Endodermal cell (in vitro differentiated cells): Measurements from ENCODE around the gene CSNK1D. TPM values are rescaled to one million over a fixed set of nuclear protein-coding genes. Genes with fewer than 3 reads are reported as not detected.

Experiments used
- DNase-seq: peaks from one replicate; pipeline ENCODE4 v3.0.0-alpha.2; 2017
- H3K27ac ChIP-seq: 2 replicates; pipeline ENCODE4 v1.5.1; 2013; ENCODE audit warnings: mild to moderate bottlenecking, low read depth, low read length, moderate library complexity
- H3K27me3 ChIP-seq: 2 replicates; pipeline ENCODE4 v1.6.1; 2013; ENCODE audit warnings: mild to moderate bottlenecking, low read length, moderate library complexity; ENCODE audit not compliant: insufficient read depth, control insufficient read depth, poor library complexity, severe bottlenecking
- H3K36me3 ChIP-seq: 2 replicates; pipeline ENCODE4 v1.7.0; 2013; ENCODE audit warnings: mild to moderate bottlenecking, low read length, moderate library complexity; ENCODE audit not compliant: control insufficient read depth, insufficient read depth
- H3K4me1 ChIP-seq: one replicate; pipeline ENCODE4 v1.7.0; 2013; ENCODE audit warnings: low read length; ENCODE audit not compliant: control insufficient read depth, insufficient read depth
- H3K4me3 ChIP-seq: 2 replicates; pipeline ENCODE4 v1.5.1; 2013; ENCODE audit warnings: mild to moderate bottlenecking, low read length, moderate library complexity
- H3K9ac ChIP-seq: 2 replicates; pipeline ENCODE4 v1.6.1; 2013; ENCODE audit warnings: mild to moderate bottlenecking, low read length, moderate library complexity; ENCODE audit not compliant: poor library complexity, severe bottlenecking; ENCODE audit errors: extremely low read depth
- H3K9me3 ChIP-seq: 2 replicates; pipeline ENCODE4 v1.6.1; 2013; ENCODE audit warnings: mild to moderate bottlenecking, low read length, moderate library complexity; ENCODE audit not compliant: control insufficient read depth
- H3K27ac Mint-ChIP-seq: 2 replicates; pipeline ENCODE4 v1.8.0; 2020; ENCODE audit warnings: mixed read lengths
- H3K27me3 Mint-ChIP-seq: 2 replicates; pipeline ENCODE4 v1.8.0; 2021; ENCODE audit warnings: mild to moderate bottlenecking, mixed read lengths; ENCODE audit not compliant: insufficient read depth
- H3K36me3 Mint-ChIP-seq: 2 replicates; pipeline ENCODE4 v1.8.0; 2020; ENCODE audit warnings: low read depth, mixed read lengths
- H3K4me1 Mint-ChIP-seq: 2 replicates; pipeline ENCODE4 v1.8.0; 2020; ENCODE audit warnings: mixed read lengths
- H3K4me3 Mint-ChIP-seq: 2 replicates; pipeline ENCODE4 v1.8.0; 2020; ENCODE audit warnings: mild to moderate bottlenecking, moderate library complexity, mixed read lengths
- H3K9me3 Mint-ChIP-seq: 2 replicates; pipeline ENCODE4 v1.8.0; 2020; ENCODE audit warnings: mild to moderate bottlenecking, mixed read lengths
- WGBS, 2 experiments: methylation state at CpG; one replicate each; pipeline versions ENCODE4 v1.1.5 to v1.1.7; 2013; ENCODE audit warnings: missing lambda C conversion rate in 2 of 2, mixed read lengths in 1 of 2; ENCODE audit not compliant: insufficient coverage in 1 of 2, insufficient read length in 1 of 2; 5-methylcytosine and 5-hydroxymethylcytosine counted together
- total RNA-seq, 2 donors: library from RNA; stranded (reverse); fragmentation: NEBNext Ultra II Directional in 1 of 2; extraction: Animal tissue kit (Norgen Biotek cat#: 25700) in 1 of 2; gene quantifications; 2 replicates in 1 of 2; 3 replicates in 1 of 2; pipeline ENCODE4 v1.2.1, GENCODE V29; 2021
- TF ChIP-seq, protein P1 (sequence below): fragments of 200-600 bp; sonication (generic); conservative IDR thresholded peaks from 2 replicates; pipeline ENCODE4 v1.5.0; 2021; ENCODE audit warnings: antibody characterized with exemption, mild to moderate bottlenecking

The CSNK1D gene
- total RNA-seq, 2 donors from 2014 or later = 104 to 143 TPM

DNA sequence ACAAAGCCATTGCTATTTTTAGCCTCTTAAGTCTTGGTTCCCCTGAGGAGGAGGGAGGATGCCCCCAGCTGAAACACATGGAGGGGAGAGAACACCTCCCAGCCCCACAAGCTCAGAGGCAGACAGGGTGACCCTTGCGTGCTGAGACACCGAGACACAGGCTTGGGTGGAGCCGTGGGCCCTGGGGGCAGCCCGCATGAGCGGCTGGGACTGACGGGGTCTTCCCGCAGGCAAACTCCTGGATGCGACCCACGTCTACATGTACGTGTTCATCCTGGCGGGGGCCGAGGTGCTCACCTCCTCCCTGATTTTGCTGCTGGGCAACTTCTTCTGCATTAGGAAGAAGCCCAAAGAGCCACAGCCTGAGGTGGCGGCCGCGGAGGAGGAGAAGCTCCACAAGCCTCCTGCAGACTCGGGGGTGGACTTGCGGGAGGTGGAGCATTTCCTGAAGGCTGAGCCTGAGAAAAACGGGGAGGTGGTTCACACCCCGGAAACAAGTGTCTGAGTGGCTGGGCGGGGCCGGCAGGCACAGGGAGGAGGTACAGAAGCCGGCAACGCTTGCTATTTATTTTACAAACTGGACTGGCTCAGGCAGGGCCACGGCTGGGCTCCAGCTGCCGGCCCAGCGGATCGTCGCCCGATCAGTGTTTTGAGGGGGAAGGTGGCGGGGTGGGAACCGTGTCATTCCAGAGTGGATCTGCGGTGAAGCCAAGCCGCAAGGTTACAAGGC, 34.9 kb downstream of the CSNK1D start:
- Histone ChIP-seq H3K27me3 (no peaks in the 10 kb centered on the region), H3K36me3 (peaks cover 22% of the 10 kb centered on the region), H3K9me3 (no peaks in the 10 kb centered on the region), H3K4me3 (no peak overlapping the region), H3K4me1 (peaks cover 3% of the 10 kb centered on the region), H3K9ac (no peak overlapping the region), H3K27ac (no peak overlapping the region)
- Mint-ChIP-seq H3K27me3 (no peaks in the 10 kb centered on the region), H3K9me3 (no peaks in the 10 kb centered on the region), H3K27ac (peak overlapping the region; percentile 36), H3K36me3 (peaks cover 13% of the 10 kb centered on the region), H3K4me3 (no peak overlapping the region), H3K4me1 (peaks cover 5% of the 10 kb centered on the region)
- DNase-seq = peak; percentile 75
- 86 to 89% methylated on average over 30 to 33 of the region's 33 CpGs for WGBS, 2 experiments
- TF ChIP-seq, protein P1, sequence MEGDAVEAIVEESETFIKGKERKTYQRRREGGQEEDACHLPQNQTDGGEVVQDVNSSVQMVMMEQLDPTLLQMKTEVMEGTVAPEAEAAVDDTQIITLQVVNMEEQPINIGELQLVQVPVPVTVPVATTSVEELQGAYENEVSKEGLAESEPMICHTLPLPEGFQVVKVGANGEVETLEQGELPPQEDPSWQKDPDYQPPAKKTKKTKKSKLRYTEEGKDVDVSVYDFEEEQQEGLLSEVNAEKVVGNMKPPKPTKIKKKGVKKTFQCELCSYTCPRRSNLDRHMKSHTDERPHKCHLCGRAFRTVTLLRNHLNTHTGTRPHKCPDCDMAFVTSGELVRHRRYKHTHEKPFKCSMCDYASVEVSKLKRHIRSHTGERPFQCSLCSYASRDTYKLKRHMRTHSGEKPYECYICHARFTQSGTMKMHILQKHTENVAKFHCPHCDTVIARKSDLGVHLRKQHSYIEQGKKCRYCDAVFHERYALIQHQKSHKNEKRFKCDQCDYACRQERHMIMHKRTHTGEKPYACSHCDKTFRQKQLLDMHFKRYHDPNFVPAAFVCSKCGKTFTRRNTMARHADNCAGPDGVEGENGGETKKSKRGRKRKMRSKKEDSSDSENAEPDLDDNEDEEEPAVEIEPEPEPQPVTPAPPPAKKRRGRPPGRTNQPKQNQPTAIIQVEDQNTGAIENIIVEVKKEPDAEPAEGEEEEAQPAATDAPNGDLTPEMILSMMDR = no peak

DNA sequence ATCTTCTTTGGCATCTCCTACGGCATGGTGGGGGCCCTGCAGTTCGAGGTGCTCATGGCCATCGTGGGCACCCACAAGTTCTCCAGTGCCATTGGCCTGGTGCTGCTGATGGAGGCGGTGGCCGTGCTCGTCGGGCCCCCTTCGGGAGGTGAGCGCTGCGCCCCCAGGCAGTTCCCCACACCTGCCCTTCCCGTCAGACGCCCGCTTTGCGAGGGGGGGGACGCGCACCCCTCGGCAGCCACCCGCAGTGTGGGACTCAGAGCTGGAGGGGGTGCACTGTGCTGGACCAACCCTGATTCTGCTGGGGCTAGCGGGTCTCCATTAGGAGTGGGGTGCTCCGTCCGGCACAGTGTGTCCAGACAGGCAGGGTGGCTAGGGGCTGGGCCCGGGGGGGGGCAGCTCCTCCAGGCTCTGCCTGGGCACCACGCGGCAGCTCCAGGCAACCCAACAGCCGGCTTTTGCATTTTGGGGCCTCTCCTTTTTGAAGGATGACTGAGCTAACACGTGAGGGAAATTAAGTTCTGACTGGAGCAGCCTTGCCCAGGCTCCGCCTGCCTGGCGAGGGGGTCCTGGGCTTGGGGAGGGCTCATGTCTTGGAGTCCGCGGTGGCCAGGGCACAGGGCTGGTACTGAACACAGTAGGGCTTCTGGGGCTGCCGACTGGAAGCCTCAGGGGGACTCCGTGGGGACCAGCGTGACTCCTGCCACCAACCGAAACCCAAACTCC, 35.6 kb downstream of the CSNK1D start:
- Mint-ChIP-seq H3K9me3 (no peaks in the 10 kb centered on the region), H3K36me3 (peaks cover 11% of the 10 kb centered on the region), H3K27ac (no peak overlapping the region), H3K4me1 (peaks cover 5% of the 10 kb centered on the region), H3K27me3 (no peaks in the 10 kb centered on the region), H3K4me3 (no peak overlapping the region)
- no peak overlapping the region for H3K9ac ChIP-seq
- peaks cover 3% of the 10 kb centered on the region for H3K4me1 ChIP-seq
- peak; percentile 50 for DNase-seq
- TF ChIP-seq, protein P1 = no peak
- H3K9me3 ChIP-seq = no peaks in the 10 kb centered on the region
- H3K36me3 ChIP-seq = peaks cover 15% of the 10 kb centered on the region
- no peak overlapping the region for H3K27ac ChIP-seq
- no peak overlapping the region for H3K4me3 ChIP-seq
- H3K27me3 ChIP-seq = no peaks in the 10 kb centered on the region
- 92 to 97% methylated on average over 30 to 34 of the region's 34 CpGs for WGBS, 2 experiments

DNA sequence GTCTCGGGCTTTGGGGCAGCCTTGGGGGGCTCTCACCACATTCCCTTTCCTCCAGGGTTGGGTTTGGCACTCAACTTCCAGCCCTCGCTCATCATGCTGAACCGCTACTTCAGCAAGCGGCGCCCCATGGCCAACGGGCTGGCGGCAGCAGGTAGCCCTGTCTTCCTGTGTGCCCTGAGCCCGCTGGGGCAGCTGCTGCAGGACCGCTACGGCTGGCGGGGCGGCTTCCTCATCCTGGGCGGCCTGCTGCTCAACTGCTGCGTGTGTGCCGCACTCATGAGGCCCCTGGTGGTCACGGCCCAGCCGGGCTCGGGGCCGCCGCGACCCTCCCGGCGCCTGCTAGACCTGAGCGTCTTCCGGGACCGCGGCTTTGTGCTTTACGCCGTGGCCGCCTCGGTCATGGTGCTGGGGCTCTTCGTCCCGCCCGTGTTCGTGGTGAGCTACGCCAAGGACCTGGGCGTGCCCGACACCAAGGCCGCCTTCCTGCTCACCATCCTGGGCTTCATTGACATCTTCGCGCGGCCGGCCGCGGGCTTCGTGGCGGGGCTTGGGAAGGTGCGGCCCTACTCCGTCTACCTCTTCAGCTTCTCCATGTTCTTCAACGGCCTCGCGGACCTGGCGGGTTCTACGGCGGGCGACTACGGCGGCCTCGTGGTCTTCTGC, 36.3 kb downstream of the CSNK1D start:
- DNase-seq = peak; percentile 79
- peaks cover 5% of the 10 kb centered on the region for H3K4me1 ChIP-seq
- H3K27me3 Mint-ChIP-seq = no peaks in the 10 kb centered on the region
- TF ChIP-seq, protein P1 = no peak
- no peak overlapping the region for H3K27ac ChIP-seq
- no peak overlapping the region for H3K9ac ChIP-seq
- 97% methylated on average over 47 to 59 of the region's 59 CpGs for WGBS, 2 experiments
- H3K27me3 ChIP-seq = no peaks in the 10 kb centered on the region
- H3K9me3 ChIP-seq = no peaks in the 10 kb centered on the region
- H3K9me3 Mint-ChIP-seq = no peaks in the 10 kb centered on the region
- H3K4me3 Mint-ChIP-seq = no peak overlapping the region
- no peak overlapping the region for H3K27ac Mint-ChIP-seq
- peaks cover 8% of the 10 kb centered on the region for H3K36me3 ChIP-seq
- H3K4me1 Mint-ChIP-seq = peaks cover 5% of the 10 kb centered on the region
- peaks cover 6% of the 10 kb centered on the region for H3K36me3 Mint-ChIP-seq
- H3K4me3 ChIP-seq = no peak overlapping the region
